Measurements from ENCODE around the gene SLC9A3.
"Not testable (repeated sequence)": the region's sequence is repeated elsewhere in the genome, so short reads cannot be mapped to it uniquely, and the experiment has no call there.

Gene SLC9A3

GRCh38 chr5:558871-559503 is 34.7 kb upstream of the SLC9A3 start:
- Histone ChIP-seq H3K36me3 (ENCODE audit: insufficient read depth) (no peaks in the 10 kb centered on the region), H3K4me1 (ENCODE audit: low read depth, poor library complexity, severe bottlenecking) (no peaks in the 10 kb centered on the region), H3K9ac (no peak overlapping the region), H4K20me1 (ENCODE audit: insufficient read depth) (no peaks in the 10 kb centered on the region), H3K79me2 (ENCODE audit: insufficient read depth, low read depth) (no peaks in the 10 kb centered on the region), H3K27ac (no peak overlapping the region), H3K4me3 (IDR thresholded peaks at IDR 0.05; ENCODE audit: insufficient read depth, low read depth, low read length) (no peak overlapping the region), H3K27me3 (ENCODE audit: insufficient read depth, low read depth) (peaks cover 14% of the 10 kb centered on the region), H2AFZ (ENCODE audit: low read depth) (no peak overlapping the region), H3K4me2 (no peak overlapping the region)
- no peak for TF ChIP-seq CTCF (conservative IDR thresholded peaks at IDR 0.05; ENCODE audit: low read depth, low read length)

- H3K27me3 ChIP-seq (ENCODE audit: insufficient read depth, low read depth): peaks cover 14% of the 10 kb centered on the region
- H3K9ac ChIP-seq: no peak overlapping the region
- TF ChIP-seq CTCF (conservative IDR thresholded peaks at IDR 0.05; ENCODE audit: low read depth, low read length): no peak
- no peak overlapping the region for H2AFZ ChIP-seq (ENCODE audit: low read depth)
- no peaks in the 10 kb centered on the region for H3K4me1 ChIP-seq (ENCODE audit: low read depth, poor library complexity, severe bottlenecking)
- H3K36me3 ChIP-seq (ENCODE audit: insufficient read depth): no peaks in the 10 kb centered on the region
- no peaks in the 10 kb centered on the region for H3K79me2 ChIP-seq (ENCODE audit: insufficient read depth, low read depth)
- H4K20me1 ChIP-seq (ENCODE audit: insufficient read depth): no peaks in the 10 kb centered on the region
- no peak overlapping the region for H3K4me2 ChIP-seq
- H3K27ac ChIP-seq: no peak overlapping the region
- no peak overlapping the region for H3K4me3 ChIP-seq (IDR thresholded peaks at IDR 0.05; ENCODE audit: insufficient read depth, low read depth, low read length)
Observed at GRCh38 chr5:558326-558725, 34.1 kb upstream of the SLC9A3 start.

- H3K4me1 ChIP-seq (ENCODE audit: low read depth, poor library complexity, severe bottlenecking); H3K4me2 ChIP-seq; H3K4me3 ChIP-seq (IDR thresholded peaks at IDR 0.05; ENCODE audit: insufficient read depth, low read depth, low read length); H3K36me3 ChIP-seq (ENCODE audit: insufficient read depth); H3K27ac ChIP-seq; H3K9ac ChIP-seq; H3K79me2 ChIP-seq (ENCODE audit: insufficient read depth, low read depth); H4K20me1 ChIP-seq (ENCODE audit: insufficient read depth); H2AFZ ChIP-seq (ENCODE audit: low read depth): not testable (repeated sequence)
- H3K27me3 ChIP-seq (ENCODE audit: insufficient read depth, low read depth): peaks cover 14% of the 10 kb centered on the region
Observed at GRCh38 chr5:557917-558316, 33.7 kb upstream of the SLC9A3 start.

GRCh38 chr5:556909-557441 is 32.7 kb upstream of the SLC9A3 start:
- Histone ChIP-seq H3K27ac (no peak overlapping the region), H3K79me2 (ENCODE audit: insufficient read depth, low read depth) (no peaks in the 10 kb centered on the region), H3K4me3 (IDR thresholded peaks at IDR 0.05; ENCODE audit: insufficient read depth, low read depth, low read length) (no peak overlapping the region), H3K4me2 (no peak overlapping the region), H3K36me3 (ENCODE audit: insufficient read depth) (no peaks in the 10 kb centered on the region), H4K20me1 (ENCODE audit: insufficient read depth) (no peaks in the 10 kb centered on the region), H3K9ac (no peak overlapping the region), H3K4me1 (ENCODE audit: low read depth, poor library complexity, severe bottlenecking) (no peaks in the 10 kb centered on the region), H2AFZ (ENCODE audit: low read depth) (no peak overlapping the region), H3K27me3 (ENCODE audit: insufficient read depth, low read depth) (peaks cover 17% of the 10 kb centered on the region)
- TF ChIP-seq CTCF (conservative IDR thresholded peaks at IDR 0.05; ENCODE audit: low read depth, low read length): no peak

DNA sequence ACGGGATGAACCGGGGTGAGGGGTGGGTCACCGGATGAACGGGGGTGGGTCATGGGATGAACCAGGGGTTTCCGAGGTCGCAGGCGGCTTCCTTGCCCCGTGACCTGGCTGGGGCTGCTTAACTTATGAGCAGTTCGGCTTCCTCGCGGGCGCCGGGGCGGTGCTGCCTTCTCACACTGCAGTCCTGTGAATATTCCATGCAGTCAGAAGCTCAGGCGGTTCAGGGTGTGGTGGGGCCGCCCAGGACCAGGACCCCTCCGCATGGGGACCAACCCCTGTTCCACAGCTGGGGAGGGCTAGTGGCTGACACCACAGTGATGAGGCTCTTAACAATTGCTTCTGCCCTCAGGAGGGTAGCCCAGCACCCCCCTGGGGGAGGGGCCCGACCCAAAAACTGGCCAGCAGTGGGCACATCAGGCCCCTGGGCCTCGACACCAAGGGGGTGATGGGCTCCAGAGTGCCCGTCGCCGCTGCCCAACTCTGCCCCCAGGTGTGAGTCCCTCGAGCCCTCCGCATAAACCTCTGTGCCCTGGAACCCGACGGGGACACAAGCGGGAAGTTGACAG is 30.9 kb upstream of the SLC9A3 start:
- H3K4me2 ChIP-seq: no peak overlapping the region
- no peak for TF ChIP-seq CTCF (conservative IDR thresholded peaks at IDR 0.05; ENCODE audit: low read depth, low read length)
- H3K9ac ChIP-seq: no peak overlapping the region
- no peaks in the 10 kb centered on the region for H3K79me2 ChIP-seq (ENCODE audit: insufficient read depth, low read depth)
- H2AFZ ChIP-seq (ENCODE audit: low read depth): no peak overlapping the region
- H4K20me1 ChIP-seq (ENCODE audit: insufficient read depth): no peaks in the 10 kb centered on the region
- H3K27ac ChIP-seq: no peak overlapping the region
- H3K27me3 ChIP-seq (ENCODE audit: insufficient read depth, low read depth): peaks cover 31% of the 10 kb centered on the region
- no peaks in the 10 kb centered on the region for H3K36me3 ChIP-seq (ENCODE audit: insufficient read depth)
- H3K4me1 ChIP-seq (ENCODE audit: low read depth, poor library complexity, severe bottlenecking): no peaks in the 10 kb centered on the region
- H3K4me3 ChIP-seq (IDR thresholded peaks at IDR 0.05; ENCODE audit: insufficient read depth, low read depth, low read length): no peak overlapping the region
